Measurements from ENCODE around the gene EFHC1. TPM values are rescaled to one million over a fixed set of nuclear protein-coding genes. Genes with fewer than 3 reads are reported as not detected.

EFHC1 gene
- total RNA-seq, 1 experiment from 2014 or later, result 15.5 TPM

- no peak for TF ChIP-seq TEAD4 (CRISPR knock-in tag; IDR thresholded peaks at IDR 0.05)
- no peak for TF ChIP-seq GABPB1 (CRISPR knock-in tag; IDR thresholded peaks at IDR 0.05)
- no peak for TF ChIP-seq ZNF532 (CRISPR knock-in tag; IDR thresholded peaks at IDR 0.05; ENCODE audit: borderline replicate concordance)
- no peak for TF ChIP-seq ARID4B (CRISPR knock-in tag; IDR thresholded peaks at IDR 0.05; ENCODE audit: borderline replicate concordance)
- TF ChIP-seq ELF4 (CRISPR knock-in tag; IDR thresholded peaks at IDR 0.05; ENCODE audit: low read depth), result no peak
Measured at GRCh38 chr6:52511163-52511562, 91.0 kb downstream of the EFHC1 start (continued).

GRCh38 chr6:52511572-52512151 is 91.5 kb downstream of the EFHC1 start:
- DNase-seq (ENCODE audit: low spot score), result no peak
- H3K27ac Mint-ChIP-seq, result peak overlapping the region; percentile 57
- ATAC-seq, result no peak
- H3K36me3 Mint-ChIP-seq, result peaks cover 46% of the 10 kb centered on the region
- CTCF ChIA-PET, result no interaction called here
- peaks cover 48% of the 10 kb centered on the region for H3K4me1 Mint-ChIP-seq
- H3K4me3 Mint-ChIP-seq, result no peak overlapping the region
- no peaks in the 10 kb centered on the region for H3K9me3 Mint-ChIP-seq
- POLR2A ChIA-PET, result no interaction called here
- H3K27me3 Mint-ChIP-seq (ENCODE audit: low read depth), result no peaks in the 10 kb centered on the region
- TF ChIP-seq MAX (CRISPR knock-in tag; IDR thresholded peaks at IDR 0.05) (no peak), ZMAT4 (CRISPR knock-in tag; IDR thresholded peaks at IDR 0.05) (no peak), FOXP1 (CRISPR knock-in tag; IDR thresholded peaks at IDR 0.05; ENCODE audit: borderline replicate concordance) (no peak), ZNF423 (CRISPR knock-in tag; IDR thresholded peaks at IDR 0.05) (no peak), KAT7 (CRISPR knock-in tag; IDR thresholded peaks at IDR 0.05; ENCODE audit: borderline replicate concordance) (no peak), E2F1 (CRISPR knock-in tag; IDR thresholded peaks at IDR 0.05) (no peak), ATF1 (CRISPR knock-in tag; IDR thresholded peaks at IDR 0.05) (no peak), CREB1 (CRISPR knock-in tag; IDR thresholded peaks at IDR 0.05) (no peak), ZSCAN18 (CRISPR knock-in tag; IDR thresholded peaks at IDR 0.05) (no peak), IRF1 (CRISPR knock-in tag; IDR thresholded peaks at IDR 0.05) (no peak), CBFB (CRISPR knock-in tag; IDR thresholded peaks at IDR 0.05; ENCODE audit: low read depth) (no peak), ZNF138 (CRISPR knock-in tag; conservative IDR thresholded peaks at IDR 0.05) (no peak)

Data from WTC11 (cell line).